ENCODE results near the gene CYSTM1.

Gene CYSTM1

DNA sequence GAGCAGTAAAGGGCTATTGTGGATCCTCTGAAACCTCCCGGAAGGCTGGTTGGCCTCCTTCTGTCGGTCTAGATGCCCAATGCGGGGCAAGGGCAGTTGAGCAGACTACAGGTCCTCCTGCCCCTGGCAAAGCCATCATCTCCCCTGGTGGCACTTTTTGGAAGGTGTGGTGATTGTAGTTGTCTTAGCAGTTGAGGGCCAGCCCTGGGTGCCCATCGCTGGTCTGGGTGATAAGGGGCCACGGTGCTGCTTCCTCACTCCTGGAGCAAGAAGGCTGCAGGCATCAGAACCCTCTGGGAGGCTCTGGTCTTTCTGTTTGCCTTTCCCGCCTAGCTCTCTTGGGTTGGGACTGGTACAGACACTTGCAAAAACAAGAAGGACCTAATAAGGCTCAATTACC, 63.8 kb downstream of the CYSTM1 start:
- no peak for DNase-seq (ENCODE audit: low read depth)

DNA sequence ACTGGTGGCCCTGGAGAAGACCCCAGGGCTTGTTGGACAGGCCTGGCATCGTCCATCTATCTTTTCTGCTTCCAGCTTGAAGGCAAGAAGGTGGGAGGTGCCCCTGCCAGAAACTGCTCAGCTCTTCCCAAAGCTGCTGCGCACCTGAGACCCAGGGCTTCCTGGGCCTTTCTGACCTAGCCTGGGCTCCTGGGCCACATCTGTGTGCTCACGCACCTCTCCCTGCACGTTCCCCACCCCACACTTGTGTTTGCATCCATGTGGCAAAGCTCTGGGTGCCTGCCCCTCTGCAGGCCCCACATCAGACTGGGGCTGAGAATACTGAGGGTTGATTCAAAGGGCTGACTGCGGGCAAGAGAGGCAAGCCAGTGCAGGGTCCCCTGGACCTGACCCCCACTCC, 64.5 kb downstream of the CYSTM1 start:
- DNase-seq (ENCODE audit: low read depth) = no peak

DNA sequence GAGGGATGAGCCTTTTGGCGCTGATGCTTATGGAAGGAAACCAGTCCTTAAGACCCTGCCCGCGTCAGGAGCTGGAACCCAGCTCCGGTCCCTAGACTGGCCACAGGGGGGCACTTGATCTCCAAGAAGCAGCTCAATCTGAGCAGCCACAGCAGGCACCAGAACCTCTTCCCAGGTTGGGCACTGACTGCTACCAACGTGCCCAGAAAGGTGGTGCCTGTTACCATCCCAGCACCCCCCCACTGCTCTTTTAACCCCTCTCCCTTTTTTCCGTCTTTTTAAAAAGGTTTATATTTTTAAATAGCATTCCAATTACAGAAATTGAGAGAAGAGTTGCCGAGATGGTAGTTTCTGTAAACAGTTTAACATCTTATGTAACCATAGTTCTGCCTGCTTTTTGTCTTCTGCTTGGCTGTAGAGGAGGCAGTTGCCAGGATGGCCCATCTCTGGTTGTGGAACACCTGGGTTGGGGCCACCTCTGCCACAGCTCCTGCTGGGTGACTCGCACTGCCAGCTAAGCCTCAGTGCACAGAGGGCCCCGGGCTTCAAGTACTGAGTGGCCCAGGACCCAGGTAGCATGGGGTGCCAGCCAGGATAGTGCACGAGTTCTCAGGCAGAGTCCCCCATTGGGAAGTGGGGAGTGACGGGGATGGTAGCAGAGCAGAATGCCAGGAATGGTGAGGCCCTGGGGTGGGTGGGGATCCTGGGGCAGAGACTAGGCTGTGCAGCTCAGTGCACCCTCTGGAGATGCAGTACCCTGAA, 65.1 kb downstream of the CYSTM1 start:
- DNase-seq (ENCODE audit: low read depth) = peak; percentile 56

DNA sequence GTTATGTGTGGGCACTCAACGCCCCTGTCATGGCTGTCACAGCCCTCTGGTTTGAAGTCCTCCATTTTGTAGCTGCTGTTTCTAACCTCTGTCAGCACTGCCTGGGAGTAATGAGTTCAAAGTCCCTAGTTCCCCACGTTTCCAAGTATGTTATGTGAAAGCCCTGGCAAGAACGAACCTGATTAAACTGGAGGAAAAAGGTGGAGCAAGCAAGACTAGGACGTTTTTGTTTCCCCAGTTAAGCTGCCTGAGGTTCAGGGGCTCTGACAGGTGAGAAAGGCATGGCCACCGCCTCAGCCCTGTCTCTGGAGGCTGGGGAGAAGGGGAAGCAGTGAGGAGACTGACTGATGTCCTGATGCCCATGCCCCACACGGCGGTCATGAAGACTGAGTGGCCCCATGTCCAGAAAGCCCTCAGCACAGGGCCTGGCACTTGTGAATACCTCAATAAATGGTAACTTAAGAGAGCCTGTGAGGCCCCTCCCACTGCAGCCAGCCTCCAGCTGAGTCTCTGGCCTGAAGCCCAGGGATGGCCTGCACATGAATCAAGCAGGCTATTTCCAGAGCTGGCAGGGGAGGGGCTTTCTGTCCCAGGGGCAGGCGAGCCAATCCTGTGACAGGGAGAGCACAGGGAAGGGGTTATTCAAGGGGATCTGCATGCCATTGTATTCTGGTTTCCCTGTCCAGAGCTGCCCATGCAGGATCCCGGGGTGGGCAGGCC, 66.2 kb downstream of the CYSTM1 start:
- peak; percentile 86 for DNase-seq (ENCODE audit: low read depth)

DNA sequence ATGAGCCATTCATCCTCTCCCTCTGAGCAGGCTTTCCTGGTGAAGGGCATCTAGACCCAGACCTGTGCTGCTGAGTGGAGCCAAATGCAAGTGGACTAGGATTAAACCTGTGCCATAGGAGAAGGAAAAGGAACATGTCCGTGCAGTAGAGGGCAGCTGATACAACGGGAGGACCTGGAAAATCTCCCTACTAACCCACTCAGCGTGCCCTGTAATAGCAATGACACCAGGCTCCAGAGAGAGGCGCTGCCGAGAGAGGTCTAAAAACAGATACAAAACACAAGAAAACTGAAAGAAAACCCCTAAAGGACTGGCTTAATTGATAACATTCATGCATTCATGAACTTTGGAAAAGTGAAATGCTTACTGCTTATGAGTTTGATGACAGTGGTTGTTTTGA, 67.1 kb downstream of the CYSTM1 start:
- DNase-seq (ENCODE audit: low read depth) = no peak

DNA sequence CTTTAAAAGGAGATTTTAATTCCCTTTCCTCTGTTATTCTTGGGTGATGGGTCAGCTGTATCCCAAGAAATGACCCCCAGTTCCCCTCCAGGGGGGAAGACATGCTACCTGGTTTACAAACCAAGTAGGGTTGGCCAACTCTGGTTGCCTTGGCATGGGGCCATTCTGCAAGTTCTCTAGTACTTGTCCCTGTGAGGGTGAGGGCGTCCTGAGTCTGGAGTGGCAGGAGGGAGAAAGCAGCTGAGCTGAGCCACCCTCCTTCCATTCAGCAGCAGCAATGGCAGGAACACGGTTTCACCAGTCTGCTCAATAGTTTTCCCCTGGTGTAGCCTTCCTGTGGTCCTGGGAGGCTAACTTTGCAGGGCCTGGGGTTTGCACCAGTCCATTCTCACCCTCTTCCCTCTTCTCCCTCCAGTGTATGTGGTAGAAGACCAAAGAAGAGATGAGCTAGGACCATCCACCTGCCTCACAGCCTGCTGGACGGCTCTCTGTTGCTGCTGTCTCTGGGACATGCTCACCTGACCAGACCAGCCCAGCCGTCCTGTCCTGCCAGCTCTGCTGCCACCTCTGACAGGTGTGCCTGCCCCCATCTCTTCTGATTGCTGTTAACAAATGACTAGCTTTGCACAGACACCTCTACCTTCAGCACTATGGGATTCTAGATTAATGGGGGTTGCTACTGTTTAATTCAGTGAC, 68.0 kb downstream of the CYSTM1 start:
- no peak for DNase-seq (ENCODE audit: low read depth)

DNA sequence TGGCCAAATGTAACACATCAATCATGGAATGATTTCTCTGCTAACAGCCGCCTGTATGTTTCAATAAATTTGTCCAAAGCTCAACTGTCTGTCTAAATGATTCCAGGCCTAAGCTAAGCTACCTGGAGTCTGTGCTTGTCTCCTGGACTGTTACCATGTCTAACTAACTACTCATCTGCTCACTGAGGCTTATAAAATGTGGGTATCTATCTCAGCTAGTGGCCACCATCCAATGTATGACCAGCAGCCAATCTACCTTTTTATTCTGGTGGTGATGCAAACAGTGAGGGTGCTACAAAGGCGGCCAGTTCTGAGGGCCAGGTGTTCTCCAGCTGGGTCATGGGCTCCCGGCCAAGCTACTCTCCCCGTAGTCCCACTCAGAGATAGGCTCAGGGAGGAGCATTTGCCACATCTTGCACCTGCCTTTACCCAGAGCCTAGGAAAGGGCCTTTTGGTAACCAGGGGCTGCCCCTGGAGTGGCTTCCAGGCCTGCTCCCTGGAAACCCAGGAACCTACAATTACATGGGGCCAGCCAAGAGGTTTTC, 68.8 kb downstream of the CYSTM1 start:
- DNase-seq (ENCODE audit: low read depth) = no peak

DNA sequence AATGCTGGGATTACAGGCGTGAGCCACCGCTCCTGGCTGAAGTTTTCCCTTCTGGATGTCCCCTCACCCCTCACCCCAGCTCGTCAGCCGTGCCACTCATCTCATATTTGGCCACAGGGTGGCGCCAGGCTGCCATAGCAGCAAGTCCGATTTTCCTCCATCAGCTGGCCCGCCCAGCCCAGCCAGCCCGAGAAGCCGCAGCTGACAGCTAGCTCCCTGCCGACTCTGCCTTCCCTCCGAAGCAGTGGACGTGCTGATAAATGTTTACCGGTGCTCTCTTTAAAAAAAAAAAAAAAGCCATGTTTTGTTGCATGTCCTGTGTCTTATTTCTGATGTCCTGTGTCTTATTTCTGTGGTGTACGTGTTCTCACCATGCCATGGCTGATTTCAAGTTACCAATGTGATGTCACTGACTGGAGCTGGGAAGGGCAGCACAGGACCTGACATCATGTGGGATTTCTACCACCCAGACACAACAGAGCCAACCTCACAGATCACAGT, 69.6 kb downstream of the CYSTM1 start:
- DNase-seq (ENCODE audit: low read depth) = peak; percentile 83

DNA sequence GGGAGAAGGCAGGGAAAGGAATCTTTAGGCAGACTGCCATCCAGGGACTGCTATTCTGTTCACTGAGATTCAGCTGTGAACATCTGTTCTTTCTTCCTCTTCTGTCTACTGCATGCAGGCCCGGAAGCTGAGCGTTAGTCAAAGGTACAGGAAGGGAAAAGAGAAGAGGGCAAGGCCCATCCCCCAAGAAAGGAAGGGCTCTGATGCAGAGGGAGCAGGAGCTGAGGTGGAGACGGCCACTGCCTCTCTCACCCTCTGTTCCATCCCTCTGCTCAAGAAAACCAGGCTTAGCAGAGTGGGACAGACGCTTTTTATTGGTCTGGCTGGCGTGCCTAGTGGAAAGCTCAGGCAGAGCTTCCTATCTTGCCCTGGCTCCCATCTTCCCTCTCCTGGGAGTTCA, 70.4 kb downstream of the CYSTM1 start:
- no peak for DNase-seq (ENCODE audit: low read depth)

DNA sequence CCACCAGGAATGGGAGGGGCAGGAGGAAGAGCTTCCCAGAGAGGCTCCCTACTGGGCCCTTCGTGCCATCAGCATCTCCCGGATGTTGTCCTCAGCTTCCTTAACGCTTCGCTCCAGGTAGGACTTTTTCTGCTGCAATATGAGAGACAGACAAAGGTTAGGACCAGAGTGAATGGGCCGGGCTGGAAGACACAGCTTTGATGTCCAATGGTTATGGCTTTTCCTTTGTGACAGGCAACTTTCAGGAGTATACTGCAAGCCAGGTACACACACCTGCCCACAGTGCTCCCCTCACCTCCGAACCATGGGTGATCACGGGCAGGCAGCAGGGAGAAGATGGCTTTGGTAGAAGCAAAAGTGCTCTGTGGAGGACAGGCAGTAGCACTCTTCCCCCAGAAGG, 70.9 kb downstream of the CYSTM1 start:
- no peak for DNase-seq (ENCODE audit: low read depth)

DNA sequence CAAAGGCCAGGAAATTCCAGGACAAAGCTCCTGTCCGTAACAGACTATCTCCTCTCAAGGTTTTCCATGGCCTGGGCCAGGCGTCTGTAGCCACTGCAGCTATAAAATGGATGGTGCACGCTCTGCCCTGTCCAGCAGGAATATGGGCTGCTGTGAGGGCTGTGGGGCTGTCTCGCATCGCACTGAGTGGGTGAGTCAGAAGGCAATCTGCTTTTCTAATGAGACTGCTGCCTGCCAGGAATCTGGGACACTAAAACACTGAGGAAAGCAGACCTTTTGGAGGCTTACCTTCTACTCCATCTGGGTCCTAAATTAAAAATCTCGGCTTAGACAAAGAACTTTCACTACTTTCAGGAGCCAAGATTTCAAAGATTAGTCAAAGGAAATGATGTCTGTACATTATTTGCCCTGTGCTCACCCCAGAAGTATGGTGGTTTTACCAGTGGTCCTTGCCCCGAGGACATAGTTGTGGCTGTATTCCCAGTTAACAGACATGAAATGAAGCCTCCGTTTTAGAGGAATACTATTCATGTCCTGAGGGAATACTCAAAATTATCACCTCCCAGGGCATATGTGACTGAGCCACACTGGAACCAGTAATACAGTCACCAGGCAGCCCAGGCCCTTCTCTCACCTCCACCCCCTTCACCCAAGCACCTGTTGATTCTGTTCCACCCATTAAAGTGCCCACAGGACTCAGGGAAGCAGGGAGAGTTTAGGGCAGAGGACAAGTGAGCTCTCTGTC, 71.6 kb downstream of the CYSTM1 start:
- peak; percentile 90 for DNase-seq (ENCODE audit: low read depth)

DNA sequence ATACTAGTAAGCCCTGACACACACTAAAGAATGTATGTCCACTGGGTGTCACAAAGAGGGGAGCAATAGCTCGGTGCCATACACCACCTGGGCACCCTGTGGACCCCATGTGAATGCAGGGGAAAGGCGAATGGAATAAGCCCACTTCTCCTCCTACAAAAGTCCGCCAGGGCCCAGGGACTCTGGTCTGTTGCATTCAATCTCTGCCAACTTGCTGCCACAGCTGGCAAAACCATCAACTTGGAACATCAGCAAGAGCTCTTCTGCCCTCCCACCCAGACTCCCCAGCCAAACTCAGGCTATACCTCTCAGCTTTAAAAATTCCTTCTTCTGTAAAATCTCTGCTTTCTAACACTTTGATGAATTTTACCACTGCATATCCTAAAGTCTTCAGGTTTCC, 73.4 kb downstream of the CYSTM1 start:
- DNase-seq (ENCODE audit: low read depth) = no peak

DNA sequence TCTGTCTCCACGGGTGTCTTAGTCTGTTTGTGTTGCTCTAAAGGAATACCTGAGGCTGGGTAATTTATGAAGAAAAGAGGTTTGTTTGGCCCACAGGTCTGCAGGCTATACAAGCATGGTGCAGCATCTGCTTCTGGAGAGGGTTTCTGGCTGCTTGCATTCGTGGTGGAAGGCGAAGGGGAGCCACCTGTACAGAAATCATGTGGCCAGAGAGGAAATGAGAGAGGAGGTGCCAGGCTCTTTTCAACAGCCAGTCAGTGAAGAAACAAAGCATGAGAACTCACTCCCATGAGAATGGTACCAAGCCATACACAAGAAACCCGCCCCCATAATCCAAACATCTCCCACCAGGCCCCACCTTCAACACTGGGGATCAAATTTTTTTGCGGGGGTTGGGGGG, 74.5 kb downstream of the CYSTM1 start:
- DNase-seq (ENCODE audit: low read depth) = no peak

DNA sequence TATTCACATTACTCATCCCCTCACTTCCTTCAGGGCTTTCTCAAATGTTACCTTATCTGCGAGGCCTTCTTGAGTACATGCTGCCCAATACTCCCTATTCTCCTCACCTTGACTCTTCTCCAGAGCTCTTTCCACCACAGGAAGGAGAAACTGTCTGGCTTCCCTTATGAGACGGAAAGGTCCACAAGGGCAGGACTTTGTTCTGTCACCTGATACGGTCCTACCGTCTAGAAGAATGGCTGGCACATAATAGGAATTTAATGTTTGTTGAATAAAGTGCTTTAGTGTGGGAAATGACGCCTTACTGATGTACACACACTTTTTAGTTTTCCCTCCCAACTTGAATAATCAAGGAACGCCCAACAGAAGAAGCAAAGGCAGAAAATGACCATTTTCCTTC, 75.4 kb downstream of the CYSTM1 start:
- no peak for DNase-seq (ENCODE audit: low read depth)

DNA sequence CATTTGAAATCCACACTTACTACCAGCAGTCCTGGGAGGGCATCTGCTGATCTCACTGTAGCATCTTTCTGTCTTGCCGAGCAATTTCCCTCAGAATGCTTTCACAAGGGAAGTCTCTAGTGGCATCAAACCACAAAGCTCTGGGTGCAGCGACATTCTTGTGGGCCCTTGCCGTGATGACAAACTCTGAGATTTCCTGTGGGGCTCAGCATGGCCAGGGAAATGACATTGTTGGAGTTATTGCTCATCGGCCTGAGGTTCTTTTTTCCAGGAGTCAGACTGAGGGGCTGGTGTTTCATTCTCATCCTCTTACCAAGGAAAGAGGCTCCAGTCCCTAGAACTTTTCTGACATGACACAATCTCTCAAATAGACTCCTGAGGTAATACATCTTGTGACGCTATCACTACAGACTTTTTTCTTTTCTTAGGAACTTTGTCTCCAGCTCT, 76.6 kb downstream of the CYSTM1 start:
- DNase-seq (ENCODE audit: low read depth) = peak; percentile 69

DNA sequence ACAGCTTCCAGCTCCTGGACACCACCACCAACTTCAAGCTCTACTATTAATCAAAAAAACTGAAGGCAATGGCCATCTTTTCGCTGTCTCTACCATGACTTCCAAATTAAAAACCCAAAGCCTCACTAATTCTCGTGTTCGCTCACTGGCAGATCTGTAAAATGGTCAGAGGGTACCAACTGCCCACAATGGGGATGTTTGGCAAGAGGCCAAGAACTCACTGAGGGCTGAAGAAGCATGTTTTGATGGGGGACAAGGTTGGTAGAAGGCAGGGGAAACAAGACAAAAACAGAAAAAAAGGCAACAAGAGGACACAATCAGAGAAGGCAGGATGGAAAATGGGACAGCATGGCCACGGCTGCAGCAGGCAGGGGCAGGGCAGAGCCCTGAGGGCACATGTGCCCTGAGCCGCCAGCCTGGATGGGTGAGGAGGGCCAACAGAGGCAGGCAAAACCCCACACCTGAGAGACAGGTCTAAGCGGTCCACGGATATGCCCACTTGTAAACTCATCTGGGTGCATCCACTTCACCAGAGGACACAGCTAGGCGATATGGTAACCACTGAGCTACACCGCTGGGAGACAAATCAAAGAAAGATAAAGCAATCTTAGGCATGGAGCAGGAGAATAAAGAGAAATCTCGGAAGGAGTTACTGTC, 77.6 kb downstream of the CYSTM1 start:
- DNase-seq (ENCODE audit: low read depth) = no peak

DNA sequence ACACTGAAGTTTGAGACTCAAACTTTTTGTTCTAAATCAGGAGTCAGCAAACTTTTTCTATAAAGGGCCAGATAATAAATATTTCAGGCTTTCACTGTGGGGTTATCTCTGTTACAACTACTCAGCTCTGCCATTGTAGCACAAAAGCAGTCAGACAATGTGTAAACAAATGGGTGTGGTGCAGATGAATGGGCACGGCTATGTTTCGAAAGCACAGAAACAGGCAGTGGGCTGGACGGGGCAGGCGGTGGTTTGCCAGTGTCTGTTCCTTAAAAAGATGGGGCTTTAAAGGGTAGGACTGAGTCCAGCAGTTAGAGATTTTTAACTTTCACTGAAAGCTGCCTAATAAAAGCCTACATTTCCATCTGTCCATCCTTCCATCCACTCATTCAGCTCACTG, 79.0 kb downstream of the CYSTM1 start:
- peak; percentile 51 for DNase-seq (ENCODE audit: low read depth)

DNA sequence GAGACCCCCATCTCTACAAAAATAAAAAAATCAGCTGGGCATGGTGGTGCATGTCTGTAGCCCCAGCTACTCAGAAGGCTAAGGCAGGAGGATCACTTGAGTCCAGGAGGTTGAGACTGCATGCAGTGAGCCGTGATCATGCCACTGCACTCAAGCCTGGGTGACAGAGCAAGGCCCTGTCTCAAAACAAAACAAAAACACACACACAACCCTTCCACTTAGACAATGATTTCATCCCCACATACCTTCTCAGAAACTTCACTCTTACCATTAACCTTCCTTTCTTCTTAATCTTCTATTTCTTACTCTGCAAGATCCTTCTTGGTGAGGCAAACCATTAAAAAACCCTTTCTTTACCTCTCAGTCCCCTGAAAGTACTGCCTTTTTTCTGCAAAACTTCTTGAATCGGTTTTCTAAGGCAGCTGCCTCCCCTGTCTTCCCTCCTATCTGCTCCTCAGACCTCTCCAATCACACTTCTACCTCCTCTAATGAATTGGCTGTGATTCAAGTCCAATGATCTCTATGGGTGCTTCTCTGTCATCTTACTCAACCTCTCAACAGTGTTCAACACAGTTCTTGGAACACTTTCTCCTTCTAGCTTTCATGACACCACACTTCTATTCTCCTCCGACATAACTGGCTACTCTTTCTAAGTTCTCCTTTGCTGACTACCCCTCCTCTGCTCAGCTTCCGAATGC, 80.6 kb downstream of the CYSTM1 start:
- no peak for DNase-seq (ENCODE audit: low read depth)

DNA sequence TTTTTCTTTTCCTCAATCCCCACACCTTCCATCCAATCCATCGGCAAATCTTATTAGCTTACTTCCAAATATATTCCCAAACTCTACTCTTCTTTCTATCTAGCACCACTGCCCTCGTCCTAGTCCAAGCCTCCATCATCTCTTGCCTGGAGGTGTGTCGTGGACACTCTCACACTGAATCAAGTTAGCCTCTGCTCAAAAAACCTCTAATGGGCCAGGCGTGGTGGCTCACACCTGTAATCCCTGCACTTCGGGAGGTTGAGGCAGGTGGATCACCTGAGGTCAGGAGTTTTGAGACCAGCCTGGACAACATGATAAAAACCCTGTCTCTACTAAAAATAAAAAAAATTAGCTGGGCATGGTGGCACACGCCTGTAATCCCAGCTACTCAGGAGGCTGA, 81.7 kb downstream of the CYSTM1 start:
- DNase-seq (ENCODE audit: low read depth) = no peak

DNA sequence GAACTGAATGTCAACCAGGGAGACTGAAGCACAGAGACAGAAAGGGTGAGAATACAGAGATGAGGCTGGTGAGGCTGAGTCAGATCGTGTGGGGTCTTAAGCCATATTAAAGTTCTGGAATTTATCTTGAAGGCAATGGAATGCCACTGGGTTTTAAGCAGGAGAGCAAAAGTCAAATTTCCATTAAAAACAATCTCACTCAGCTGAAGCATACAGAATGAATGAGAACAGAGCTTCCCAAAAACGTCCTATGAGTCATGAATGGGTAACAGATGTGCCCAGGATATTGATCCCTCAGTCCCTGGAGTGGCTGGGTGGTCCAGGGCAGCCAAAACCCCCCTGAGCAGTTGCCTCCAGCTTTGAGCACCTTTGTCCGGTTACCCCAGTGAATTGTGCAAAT, 83.0 kb downstream of the CYSTM1 start:
- DNase-seq (ENCODE audit: low read depth) = no peak

DNA sequence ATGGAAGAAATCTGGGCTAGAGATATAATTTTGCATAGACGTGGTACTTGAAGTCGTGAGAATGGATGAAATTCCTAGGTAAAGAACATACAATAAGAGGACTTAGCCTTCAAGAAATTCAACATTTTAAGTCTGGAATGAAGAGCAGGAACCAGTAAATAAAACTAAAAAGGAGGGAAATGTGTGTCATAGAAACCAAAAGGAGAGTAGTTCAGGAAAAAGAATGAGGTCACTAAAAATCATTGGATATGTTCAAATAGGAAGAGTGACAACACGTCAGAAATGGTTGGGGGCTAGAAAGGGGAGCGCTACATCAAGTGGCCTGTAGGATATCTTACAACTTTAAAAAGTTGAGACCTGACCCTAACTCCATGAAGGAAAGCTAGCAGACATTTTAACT, 83.9 kb downstream of the CYSTM1 start:
- DNase-seq (ENCODE audit: low read depth) = no peak

Measured in amniotic epithelial cell (primary cell).